Endothelial cell of umbilical vein (primary cell): ENCODE results near the gene GLRB. TPM values are rescaled to one million over a fixed set of nuclear protein-coding genes. Genes with fewer than 3 reads are reported as not detected.

ENCODE experiments used
- BruUV-seq: library from RNA; stranded (reverse); fragments of 400-500 nt; replicated peaks from 2 replicates; lab custom pipeline; 2021; lab: Mats Ljungman, UMichigan
- CTCF ChIA-PET: fragments of 300-600, 350-600 bp; sonication (Branson Sonifier 250); formaldehyde crosslinking; loops from one replicate; lab custom pipeline; 2021; ENCODE audit warnings: antibody characterized with exemption, inconsistent platforms; lab: Charles Lee
- POLR2A ChIA-PET: fragments of 300-600, 350-600 bp; sonication (Branson Sonifier 250); formaldehyde crosslinking; loops from one replicate; lab custom pipeline; 2021; ENCODE audit warnings: antibody characterized with exemption, inconsistent platforms; lab: Charles Lee
- DNase-seq: peaks from one replicate; pipeline ENCODE4 v3.0.0-alpha.2; 2011; ENCODE audit warnings: low read depth, low spot score
- FAIRE-seq: peaks from 2 replicates; lab custom pipeline; 2011; peaks lifted over from hg19 to GRCh38; lab: Jason Lieb, UNC
- H2AFZ ChIP-seq: 2 replicates; pipeline ENCODE4 v1.6.0; 2012; ENCODE audit warnings: low read depth, low read length, control low read depth, inconsistent platforms
- H3K27ac ChIP-seq: 2 replicates; pipeline ENCODE4 v1.5.1; 2011; ENCODE audit warnings: low read depth, mild to moderate bottlenecking, control low read depth, low read length, moderate library complexity; ENCODE audit not compliant: insufficient read depth
- H3K27me3 ChIP-seq, 2 experiments: 2 replicates each; pipeline versions ENCODE4 v1.6.0 to v1.6.1; 2011; ENCODE audit warnings: low read length in 2 of 2, mixed read lengths in 1 of 2; ENCODE audit not compliant: control insufficient read depth in 2 of 2, insufficient read depth in 2 of 2
- H3K36me3 ChIP-seq, 2 experiments: 2 replicates in 1 of 2; 3 replicates in 1 of 2; pipeline ENCODE4 v1.5.1; 2011; ENCODE audit warnings: low read length in 2 of 2, mild to moderate bottlenecking in 1 of 2, moderate library complexity in 1 of 2; ENCODE audit not compliant: control insufficient read depth in 2 of 2, insufficient read depth in 2 of 2; ENCODE audit errors: extremely low read depth in 1 of 2
- H3K4me1 ChIP-seq: 3 replicates; pipeline ENCODE4 v1.5.1; 2011; ENCODE audit warnings: mild to moderate bottlenecking, low read length; ENCODE audit not compliant: control insufficient read depth, insufficient read depth; ENCODE audit errors: extremely low read depth
- H3K4me2 ChIP-seq: 2 replicates; pipeline ENCODE4 v1.6.1; 2011; ENCODE audit warnings: low read length, control low read depth, mixed read lengths; ENCODE audit not compliant: insufficient read depth
- H3K4me3 ChIP-seq, 3 experiments: fragments of 200-600 bp in 1 of 3; sonication (generic), shearing (Covaris generic) in 1 of 3; replicated peaks in 1 of 3; 2 replicates each; pipeline ENCODE4 v1.5.1; 2011 to 2016; ENCODE audit warnings: control low read depth in 3 of 3, low read length in 3 of 3, mild to moderate bottlenecking in 2 of 3, inconsistent platforms in 1 of 3, low read depth in 1 of 3, moderate library complexity in 1 of 3; ENCODE audit not compliant: insufficient read depth in 1 of 3
- H3K79me2 ChIP-seq: 2 replicates; pipeline ENCODE4 v1.6.0; 2012; ENCODE audit warnings: low read length, inconsistent platforms; ENCODE audit not compliant: control insufficient read depth, insufficient read depth
- H3K9ac ChIP-seq: replicated peaks from 2 replicates; pipeline ENCODE3; 2011; ENCODE audit warnings: low read length, control low read depth; ENCODE audit not compliant: insufficient read depth; ENCODE audit errors: extremely low read depth
- H3K9me1 ChIP-seq: replicated peaks from 3 replicates; pipeline ENCODE4 v1.6.0; 2011; ENCODE audit warnings: mild to moderate bottlenecking, low read length; ENCODE audit not compliant: control insufficient read depth, insufficient read depth; ENCODE audit errors: extremely low read depth
- H3K9me3 ChIP-seq: replicated peaks from 2 replicates; pipeline ENCODE4 v1.5.1; 2012; ENCODE audit warnings: low read length, inconsistent platforms; ENCODE audit not compliant: control insufficient read depth, insufficient read depth
- H4K20me1 ChIP-seq: replicated peaks from 2 replicates; pipeline ENCODE3; 2011; ENCODE audit warnings: mild to moderate bottlenecking, low read length; ENCODE audit not compliant: control insufficient read depth, insufficient read depth; ENCODE audit errors: extremely low read depth
- EZH2 ChIP-seq: IDR thresholded peaks from 2 replicates; pipeline ENCODE4 v1.6.1; 2012; ENCODE audit warnings: borderline replicate concordance, low read depth, mild to moderate bottlenecking, moderate library complexity, low read length, inconsistent platforms; ENCODE audit not compliant: severe bottlenecking
- FOS ChIP-seq: IDR thresholded peaks from 2 replicates; pipeline ENCODE4 v1.6.1; 2011; ENCODE audit warnings: mild to moderate bottlenecking, low read length, moderate library complexity, borderline replicate concordance; ENCODE audit not compliant: insufficient read depth
- GATA2 ChIP-seq: IDR thresholded peaks from 2 replicates; pipeline ENCODE4 v1.7.0; 2011; ENCODE audit warnings: low read depth, mild to moderate bottlenecking, moderate library complexity, mixed read lengths, low read length; ENCODE audit not compliant: insufficient read length, insufficient read depth
- JUN ChIP-seq: IDR thresholded peaks from 2 replicates; pipeline ENCODE4 v1.6.1; 2011; ENCODE audit warnings: borderline replicate concordance, low read depth; ENCODE audit not compliant: insufficient read length, insufficient read depth
- MYC ChIP-seq: IDR thresholded peaks from one replicate; pipeline ENCODE4 v1.6.1; 2011; ENCODE audit warnings: mild to moderate bottlenecking, low read depth, low read length
- POLR2A ChIP-seq: IDR thresholded peaks from 2 replicates; pipeline ENCODE4 v1.6.1; 2012; ENCODE audit warnings: low read depth, mild to moderate bottlenecking, control low read depth, low read length
- POLR2AphosphoS5 ChIP-seq: IDR thresholded peaks from 2 replicates; pipeline ENCODE4 v1.6.1; 2012; ENCODE audit warnings: low read depth, mild to moderate bottlenecking, control low read depth, low read length, moderate library complexity; ENCODE audit not compliant: insufficient read depth
- dilution Hi-C: fragments of 300-500 bp; cut with MboI; formaldehyde crosslinking; loops from one replicate; pipeline ENCODE4 v1.15.0; 2019; ENCODE audit warnings: low sequenced_read_pairs; ENCODE audit not compliant: extremely low pct_ligation_motif_present
- intact Hi-C: fragments of 100-400 bp; cut with micrococcal nuclease; formaldehyde crosslinking; loops from one replicate; pipeline ENCODE4 v1.10.0; 2022
- polyA plus RNA-seq, 4 experiments: library from polyadenylated mRNA; depleted of rRNA in 3 of 4; stranded (reverse) in 3 of 4; unstranded in 1 of 4; fragments of >200 nt; gene quantifications; 2 replicates each; pipeline versions ENCODE4 v1.2.1 to v1.2.3, GENCODE V29; 2011 to 2012; ENCODE audit warnings: missing spikeins in 1 of 4
- total RNA-seq: library from RNA; stranded (reverse); gene quantifications from 2 replicates; pipeline ENCODE4 v1.2.3, GENCODE V29; 2021
- TF ChIP-seq, protein P1 (sequence below): IDR thresholded peaks from 2 replicates; pipeline ENCODE4 v1.6.1; 2011; ENCODE audit not compliant: insufficient read depth, insufficient read length
- TF ChIP-seq, protein P2 (sequence below), 2 donors: IDR thresholded peaks; 1 replicate in 1 of 2; 2 replicates in 1 of 2; pipeline ENCODE4 v1.5.1; 2011; ENCODE audit warnings: low read length in 2 of 2, mild to moderate bottlenecking in 2 of 2, moderate library complexity in 2 of 2, control low read depth in 1 of 2, inconsistent platforms in 1 of 2, low read depth in 1 of 2; ENCODE audit not compliant: insufficient read depth in 1 of 2; ENCODE audit errors: extremely low read depth in 1 of 2

Gene GLRB
- total and polyA plus RNA-seq, 2 donors (not counting 3 experiments of a cell fraction or from before 2014, with no cell fraction given) = 3.8 to 5.7 TPM

DNA sequence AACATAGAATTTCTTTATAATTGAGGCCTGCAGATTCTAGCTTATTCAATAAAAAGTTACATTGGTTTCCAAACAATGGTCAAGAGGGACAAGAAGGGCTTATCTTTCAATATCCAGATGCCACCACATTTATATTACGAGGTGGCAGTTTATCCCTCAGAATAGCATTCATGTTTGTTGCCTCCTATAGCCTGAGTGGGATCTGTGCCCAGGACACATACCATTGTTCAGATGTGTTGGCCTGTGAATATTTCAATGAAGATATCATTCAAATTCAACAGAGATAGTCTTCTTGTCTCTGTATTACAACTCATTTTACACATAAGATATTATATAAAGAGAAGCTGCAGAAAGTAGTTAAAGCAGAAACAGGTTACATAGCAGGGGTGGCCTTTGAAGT lies 20.5 kb downstream of the GLRB start:
- no TSS peak for BruUV-seq
- DNase-seq (peak; percentile 10), FAIRE-seq (no peak)
- Histone ChIP-seq H3K9me1 (no peaks in the 10 kb centered on the region), H2AFZ (no peak overlapping the region), H3K36me3 (no peaks in the 10 kb centered on the region), H3K27ac (no peak overlapping the region), H3K79me2 (no peaks in the 10 kb centered on the region), H3K4me1 (no peaks in the 10 kb centered on the region), H3K9ac (no peak overlapping the region), H3K4me3 (no peak overlapping the region), H4K20me1 (no peaks in the 10 kb centered on the region), H3K9me3 (no peaks in the 10 kb centered on the region), H3K4me2 (no peak overlapping the region), H3K27me3 (no peaks in the 10 kb centered on the region)
- POLR2A ChIA-PET = no interaction called here
- CTCF ChIA-PET = interaction anchor here (1.0 kb wide), 1 partner anchor 12 kb away, joined by 3 read pairs; no protein-coding TSS in a partner anchor
- dilution Hi-C loops = no loop called here
- intact Hi-C loops = no loop called here
- TF ChIP-seq EZH2 (no peak), POLR2A (no peak), JUN (no peak), MYC (no peak), FOS (no peak), GATA2 (no peak), POLR2AphosphoS5 (no peak)
- TF ChIP-seq, protein P1, sequence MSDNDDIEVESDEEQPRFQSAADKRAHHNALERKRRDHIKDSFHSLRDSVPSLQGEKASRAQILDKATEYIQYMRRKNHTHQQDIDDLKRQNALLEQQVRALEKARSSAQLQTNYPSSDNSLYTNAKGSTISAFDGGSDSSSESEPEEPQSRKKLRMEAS = no peak
- TF ChIP-seq, protein P2, sequence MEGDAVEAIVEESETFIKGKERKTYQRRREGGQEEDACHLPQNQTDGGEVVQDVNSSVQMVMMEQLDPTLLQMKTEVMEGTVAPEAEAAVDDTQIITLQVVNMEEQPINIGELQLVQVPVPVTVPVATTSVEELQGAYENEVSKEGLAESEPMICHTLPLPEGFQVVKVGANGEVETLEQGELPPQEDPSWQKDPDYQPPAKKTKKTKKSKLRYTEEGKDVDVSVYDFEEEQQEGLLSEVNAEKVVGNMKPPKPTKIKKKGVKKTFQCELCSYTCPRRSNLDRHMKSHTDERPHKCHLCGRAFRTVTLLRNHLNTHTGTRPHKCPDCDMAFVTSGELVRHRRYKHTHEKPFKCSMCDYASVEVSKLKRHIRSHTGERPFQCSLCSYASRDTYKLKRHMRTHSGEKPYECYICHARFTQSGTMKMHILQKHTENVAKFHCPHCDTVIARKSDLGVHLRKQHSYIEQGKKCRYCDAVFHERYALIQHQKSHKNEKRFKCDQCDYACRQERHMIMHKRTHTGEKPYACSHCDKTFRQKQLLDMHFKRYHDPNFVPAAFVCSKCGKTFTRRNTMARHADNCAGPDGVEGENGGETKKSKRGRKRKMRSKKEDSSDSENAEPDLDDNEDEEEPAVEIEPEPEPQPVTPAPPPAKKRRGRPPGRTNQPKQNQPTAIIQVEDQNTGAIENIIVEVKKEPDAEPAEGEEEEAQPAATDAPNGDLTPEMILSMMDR (IDR thresholded peaks at IDR 0.05; ENCODE audit: extremely low read depth in 1 of 2, insufficient read depth in 1 of 2, low read depth in 1 of 2, low read length in 2 of 2) = no peak
